HepG2 (cell line): ENCODE results near the gene OGFOD3.

Experiments
- AGO2 ChIP-seq: fragments of 200-400 bp; formaldehyde crosslinking; optimal IDR thresholded peaks from 2 replicates; pipeline ENCODE3; 2017; ENCODE audit warnings: mild to moderate bottlenecking, low read depth, low read length, moderate library complexity
- MXI1 ChIP-seq: IDR thresholded peaks from 3 replicates; pipeline ENCODE4 v1.6.1; 2012; ENCODE audit warnings: low read depth, low read length, inconsistent platforms, borderline replicate concordance
- POLR2A ChIP-seq, 2 experiments: IDR thresholded peaks; 2 replicates each; pipeline ENCODE4 v1.6.1; 2011; ENCODE audit warnings: low read depth in 2 of 2, low read length in 2 of 2, mild to moderate bottlenecking in 1 of 2, moderate library complexity in 1 of 2; ENCODE audit not compliant: insufficient read depth in 1 of 2
- RAD51 ChIP-seq: fragments of 450-650 bp; IDR thresholded peaks from 2 replicates; pipeline ENCODE4 v1.6.1; 2016; ENCODE audit warnings: borderline replicate concordance
- RNF2 ChIP-seq: fragments of 450-650 bp; conservative IDR thresholded peaks from 2 replicates; pipeline ENCODE4 v1.6.1; 2016; ENCODE audit warnings: low read depth
- SMC3 ChIP-seq: IDR thresholded peaks from 2 replicates; pipeline ENCODE4 v1.6.1; 2011; ENCODE audit warnings: low read length, improper control_type of control experiment
- TEAD2 ChIP-seq: sonication (generic); formaldehyde crosslinking; IDR thresholded peaks from 2 replicates; pipeline ENCODE4 v1.9.0; 2021; ENCODE audit warnings: missing genetic modification reagents
- ZNF282 ChIP-seq: fragments of 450-650 bp; IDR thresholded peaks from 2 replicates; pipeline ENCODE4 v1.6.1; 2018; ENCODE audit not compliant: partially characterized antibody
- ZNF761 ChIP-seq: sonication (generic); formaldehyde crosslinking; conservative IDR thresholded peaks from 2 replicates; pipeline ENCODE4 v1.4.0; 2020; ENCODE audit warnings: mild to moderate bottlenecking, missing genetic modification reagents
- ZNF839 ChIP-seq: sonication (generic); formaldehyde crosslinking; IDR thresholded peaks from 2 replicates; pipeline ENCODE4 v1.4.0; 2020; ENCODE audit warnings: missing genetic modification reagents, mild to moderate bottlenecking, borderline replicate concordance
- TF ChIP-seq, protein P1 (sequence below): conservative IDR thresholded peaks from 2 replicates; pipeline ENCODE4 v1.6.1; 2018; ENCODE audit warnings: missing genetic modification reagents
- TF ChIP-seq, protein P2 (sequence below): sonication (generic); formaldehyde crosslinking; IDR thresholded peaks from 2 replicates; pipeline ENCODE4 v1.4.0; 2020; ENCODE audit warnings: missing genetic modification reagents
- TF ChIP-seq, protein P3 (sequence below): sonication (generic); formaldehyde crosslinking; IDR thresholded peaks from 2 replicates; pipeline ENCODE4 v1.5.0; 2020; ENCODE audit warnings: mild to moderate bottlenecking, missing genetic modification reagents, moderate library complexity
- TF ChIP-seq, protein P4 (sequence below): sonication (generic); formaldehyde crosslinking; conservative IDR thresholded peaks from 2 replicates; pipeline ENCODE4 v1.8.0; 2022; ENCODE audit warnings: low read depth, missing genetic modification reagents

DNA sequence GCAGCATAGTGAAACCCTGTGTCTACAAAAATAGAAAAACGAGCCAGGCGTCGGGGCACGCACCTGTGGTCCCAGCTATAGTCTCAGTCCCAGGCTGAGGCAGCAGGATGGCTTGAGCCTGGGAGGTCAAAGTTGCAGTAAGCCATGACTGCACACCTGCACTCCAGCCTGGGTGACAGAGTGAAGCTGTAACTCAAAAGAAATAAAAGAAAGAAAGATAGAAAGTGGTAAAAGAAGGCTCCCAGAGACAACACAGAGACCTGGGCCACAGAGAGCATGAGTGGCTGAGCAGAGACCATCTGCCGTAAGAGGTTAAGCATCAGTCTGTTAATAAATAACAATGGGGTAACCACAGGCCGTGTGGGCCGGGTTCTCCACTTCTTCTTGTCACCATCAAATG is 15.5 kb downstream of the OGFOD3 start:
- TF ChIP-seq, protein P1, sequence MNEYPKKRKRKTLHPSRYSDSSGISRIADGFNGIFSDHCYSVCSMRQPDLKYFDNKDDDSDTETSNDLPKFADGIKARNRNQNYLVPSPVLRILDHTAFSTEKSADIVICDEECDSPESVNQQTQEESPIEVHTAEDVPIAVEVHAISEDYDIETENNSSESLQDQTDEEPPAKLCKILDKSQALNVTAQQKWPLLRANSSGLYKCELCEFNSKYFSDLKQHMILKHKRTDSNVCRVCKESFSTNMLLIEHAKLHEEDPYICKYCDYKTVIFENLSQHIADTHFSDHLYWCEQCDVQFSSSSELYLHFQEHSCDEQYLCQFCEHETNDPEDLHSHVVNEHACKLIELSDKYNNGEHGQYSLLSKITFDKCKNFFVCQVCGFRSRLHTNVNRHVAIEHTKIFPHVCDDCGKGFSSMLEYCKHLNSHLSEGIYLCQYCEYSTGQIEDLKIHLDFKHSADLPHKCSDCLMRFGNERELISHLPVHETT (CRISPR knock-in tag): no peak
- TF ChIP-seq RAD51 (no peak), POLR2A (IDR thresholded peaks at IDR 0.05; ENCODE audit: insufficient read depth in 1 of 2, low read depth in 2 of 2, low read length in 2 of 2) (no peak), ZNF282 (no peak), AGO2 (no peak), MXI1 (no peak), SMC3 (no peak), ZNF761 (no peak), RNF2 (no peak), TEAD2 (CRISPR knock-in tag) (no peak), ZNF839 (no peak)
- TF ChIP-seq, protein P2, sequence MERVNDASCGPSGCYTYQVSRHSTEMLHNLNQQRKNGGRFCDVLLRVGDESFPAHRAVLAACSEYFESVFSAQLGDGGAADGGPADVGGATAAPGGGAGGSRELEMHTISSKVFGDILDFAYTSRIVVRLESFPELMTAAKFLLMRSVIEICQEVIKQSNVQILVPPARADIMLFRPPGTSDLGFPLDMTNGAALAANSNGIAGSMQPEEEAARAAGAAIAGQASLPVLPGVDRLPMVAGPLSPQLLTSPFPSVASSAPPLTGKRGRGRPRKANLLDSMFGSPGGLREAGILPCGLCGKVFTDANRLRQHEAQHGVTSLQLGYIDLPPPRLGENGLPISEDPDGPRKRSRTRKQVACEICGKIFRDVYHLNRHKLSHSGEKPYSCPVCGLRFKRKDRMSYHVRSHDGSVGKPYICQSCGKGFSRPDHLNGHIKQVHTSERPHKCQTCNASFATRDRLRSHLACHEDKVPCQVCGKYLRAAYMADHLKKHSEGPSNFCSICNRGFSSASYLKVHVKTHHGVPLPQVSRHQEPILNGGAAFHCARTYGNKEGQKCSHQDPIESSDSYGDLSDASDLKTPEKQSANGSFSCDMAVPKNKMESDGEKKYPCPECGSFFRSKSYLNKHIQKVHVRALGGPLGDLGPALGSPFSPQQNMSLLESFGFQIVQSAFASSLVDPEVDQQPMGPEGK (CRISPR knock-in tag): no peak
- TF ChIP-seq, protein P3, sequence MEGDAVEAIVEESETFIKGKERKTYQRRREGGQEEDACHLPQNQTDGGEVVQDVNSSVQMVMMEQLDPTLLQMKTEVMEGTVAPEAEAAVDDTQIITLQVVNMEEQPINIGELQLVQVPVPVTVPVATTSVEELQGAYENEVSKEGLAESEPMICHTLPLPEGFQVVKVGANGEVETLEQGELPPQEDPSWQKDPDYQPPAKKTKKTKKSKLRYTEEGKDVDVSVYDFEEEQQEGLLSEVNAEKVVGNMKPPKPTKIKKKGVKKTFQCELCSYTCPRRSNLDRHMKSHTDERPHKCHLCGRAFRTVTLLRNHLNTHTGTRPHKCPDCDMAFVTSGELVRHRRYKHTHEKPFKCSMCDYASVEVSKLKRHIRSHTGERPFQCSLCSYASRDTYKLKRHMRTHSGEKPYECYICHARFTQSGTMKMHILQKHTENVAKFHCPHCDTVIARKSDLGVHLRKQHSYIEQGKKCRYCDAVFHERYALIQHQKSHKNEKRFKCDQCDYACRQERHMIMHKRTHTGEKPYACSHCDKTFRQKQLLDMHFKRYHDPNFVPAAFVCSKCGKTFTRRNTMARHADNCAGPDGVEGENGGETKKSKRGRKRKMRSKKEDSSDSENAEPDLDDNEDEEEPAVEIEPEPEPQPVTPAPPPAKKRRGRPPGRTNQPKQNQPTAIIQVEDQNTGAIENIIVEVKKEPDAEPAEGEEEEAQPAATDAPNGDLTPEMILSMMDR (CRISPR knock-in tag): no peak
- TF ChIP-seq, protein P4, sequence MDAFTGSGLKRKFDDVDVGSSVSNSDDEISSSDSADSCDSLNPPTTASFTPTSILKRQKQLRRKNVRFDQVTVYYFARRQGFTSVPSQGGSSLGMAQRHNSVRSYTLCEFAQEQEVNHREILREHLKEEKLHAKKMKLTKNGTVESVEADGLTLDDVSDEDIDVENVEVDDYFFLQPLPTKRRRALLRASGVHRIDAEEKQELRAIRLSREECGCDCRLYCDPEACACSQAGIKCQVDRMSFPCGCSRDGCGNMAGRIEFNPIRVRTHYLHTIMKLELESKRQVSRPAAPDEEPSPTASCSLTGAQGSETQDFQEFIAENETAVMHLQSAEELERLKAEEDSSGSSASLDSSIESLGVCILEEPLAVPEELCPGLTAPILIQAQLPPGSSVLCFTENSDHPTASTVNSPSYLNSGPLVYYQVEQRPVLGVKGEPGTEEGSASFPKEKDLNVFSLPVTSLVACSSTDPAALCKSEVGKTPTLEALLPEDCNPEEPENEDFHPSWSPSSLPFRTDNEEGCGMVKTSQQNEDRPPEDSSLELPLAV (CRISPR knock-in tag): no peak
